ENCODE data around the gene MEI4.
A peak's percentile ranks its signal among the peaks of the same experiment; 100 is the strongest.

DNA sequence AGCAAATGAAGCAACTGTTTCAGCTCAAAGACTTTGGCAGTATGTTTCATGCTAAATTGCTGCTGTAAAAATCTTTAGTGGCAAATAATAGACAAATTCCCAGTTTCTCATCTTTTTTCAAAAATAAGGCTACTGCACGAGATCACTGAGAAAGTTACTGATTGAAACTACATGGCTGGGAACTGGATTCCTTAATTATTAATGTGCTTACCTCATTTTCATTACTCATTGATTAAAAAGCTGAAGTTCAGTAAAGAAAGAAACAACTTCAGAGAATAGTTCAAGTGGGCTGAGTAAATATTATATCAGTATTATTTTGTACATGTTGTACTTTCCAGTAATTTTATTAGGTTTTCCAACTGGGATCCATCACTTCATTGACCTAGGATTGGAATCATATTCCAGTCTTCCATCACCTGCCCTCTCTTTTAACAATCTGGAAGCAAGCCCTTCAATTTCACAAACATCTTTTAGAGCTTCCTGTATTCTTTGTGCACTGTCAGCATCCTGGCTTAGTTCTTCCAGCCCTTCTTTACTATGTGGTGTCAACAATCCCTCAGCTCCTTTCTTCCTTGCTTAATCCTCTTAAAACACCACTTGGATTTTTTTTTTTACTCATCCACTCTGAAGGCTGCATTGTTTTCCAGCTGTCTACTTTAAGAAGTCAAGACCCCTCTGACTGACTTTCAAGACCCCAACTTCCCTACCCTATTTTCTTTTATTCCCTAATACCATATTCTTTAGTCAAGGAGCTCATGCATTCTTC is 4.3 kb downstream of the MEI4 start:
- TF ChIP-seq, protein P1, sequence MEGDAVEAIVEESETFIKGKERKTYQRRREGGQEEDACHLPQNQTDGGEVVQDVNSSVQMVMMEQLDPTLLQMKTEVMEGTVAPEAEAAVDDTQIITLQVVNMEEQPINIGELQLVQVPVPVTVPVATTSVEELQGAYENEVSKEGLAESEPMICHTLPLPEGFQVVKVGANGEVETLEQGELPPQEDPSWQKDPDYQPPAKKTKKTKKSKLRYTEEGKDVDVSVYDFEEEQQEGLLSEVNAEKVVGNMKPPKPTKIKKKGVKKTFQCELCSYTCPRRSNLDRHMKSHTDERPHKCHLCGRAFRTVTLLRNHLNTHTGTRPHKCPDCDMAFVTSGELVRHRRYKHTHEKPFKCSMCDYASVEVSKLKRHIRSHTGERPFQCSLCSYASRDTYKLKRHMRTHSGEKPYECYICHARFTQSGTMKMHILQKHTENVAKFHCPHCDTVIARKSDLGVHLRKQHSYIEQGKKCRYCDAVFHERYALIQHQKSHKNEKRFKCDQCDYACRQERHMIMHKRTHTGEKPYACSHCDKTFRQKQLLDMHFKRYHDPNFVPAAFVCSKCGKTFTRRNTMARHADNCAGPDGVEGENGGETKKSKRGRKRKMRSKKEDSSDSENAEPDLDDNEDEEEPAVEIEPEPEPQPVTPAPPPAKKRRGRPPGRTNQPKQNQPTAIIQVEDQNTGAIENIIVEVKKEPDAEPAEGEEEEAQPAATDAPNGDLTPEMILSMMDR (IDR thresholded peaks at IDR 0.05), result no peak
- peak; percentile 74 for TF ChIP-seq EZH2phosphoT487 (IDR thresholded peaks at IDR 0.05)

All from neural progenitor cell (in vitro differentiated cells).